Measurements from ENCODE around the gene GPR55. TPM values are rescaled to one million over a fixed set of nuclear protein-coding genes. Genes with fewer than 3 reads are reported as not detected.

Gene GPR55
- total RNA-seq, 1 experiment from 2014 or later: not detected

- intact Hi-C loops (cut with micrococcal nuclease; ENCODE audit: unreplicated experiment): no loop called here
- no peak overlapping the region for H3K4me3 Mint-ChIP-seq (ENCODE audit: low read depth, unreplicated experiment)
- no peak for TF ChIP-seq CTCF (IDR thresholded peaks at IDR 0.05; ENCODE audit: unreplicated experiment)
- H3K4me1 Mint-ChIP-seq (ENCODE audit: low read depth, unreplicated experiment): peaks cover 21% of the 10 kb centered on the region
- no peak overlapping the region for H3K27ac Mint-ChIP-seq (ENCODE audit: unreplicated experiment)
- no peaks in the 10 kb centered on the region for H3K9me3 Mint-ChIP-seq (ENCODE audit: low read depth, unreplicated experiment)
- no peak for DNase-seq
- peaks cover 24% of the 10 kb centered on the region for H3K36me3 Mint-ChIP-seq (ENCODE audit: insufficient read depth, unreplicated experiment)
- BruUV-seq (replicated peaks): no TSS peak
- CTCF ChIA-PET: no interaction called here
- H3K27me3 Mint-ChIP-seq (ENCODE audit: unreplicated experiment): peaks cover 54% of the 10 kb centered on the region
Measured at GRCh38 chr2:230862292-230862691, 62.8 kb downstream of the GPR55 start.

- H3K4me3 Mint-ChIP-seq (ENCODE audit: low read depth, unreplicated experiment): no peak overlapping the region
- CTCF ChIA-PET: no interaction called here
- no peaks in the 10 kb centered on the region for H3K9me3 Mint-ChIP-seq (ENCODE audit: low read depth, unreplicated experiment)
- H3K36me3 Mint-ChIP-seq (ENCODE audit: insufficient read depth, unreplicated experiment): peaks cover 24% of the 10 kb centered on the region
- TF ChIP-seq CTCF (IDR thresholded peaks at IDR 0.05; ENCODE audit: unreplicated experiment): no peak
- H3K27me3 Mint-ChIP-seq (ENCODE audit: unreplicated experiment): peaks cover 58% of the 10 kb centered on the region
- no peak overlapping the region for H3K27ac Mint-ChIP-seq (ENCODE audit: unreplicated experiment)
- intact Hi-C loops (cut with micrococcal nuclease; ENCODE audit: unreplicated experiment): no loop called here
- H3K4me1 Mint-ChIP-seq (ENCODE audit: low read depth, unreplicated experiment): peaks cover 21% of the 10 kb centered on the region
- DNase-seq: no peak
- BruUV-seq (replicated peaks): no TSS peak
Measured at GRCh38 chr2:230861552-230862255, 63.3 kb downstream of the GPR55 start.

Other genes with a start within 250 kb of the GPR55 start
- 84.9 and 88.7 TPM in 2 replicates for gene CAB39, start 212.4 kb downstream of the GPR55 start, total RNA-seq (2022)
- 55.0 and 57.1 TPM in 2 replicates for gene ITM2C, start 60.3 kb downstream of the GPR55 start, total RNA-seq (2022)
- not detected in 2 replicates for gene SPATA3, start 70.9 kb upstream of the GPR55 start, total RNA-seq (2022)
- gene C2orf72, start 112.3 kb upstream of the GPR55 start, total RNA-seq (2022): 0.66 and 0.83 TPM in 2 replicates
- gene PSMD1, start 131.6 kb upstream of the GPR55 start, total RNA-seq (2022): 113 and 135 TPM in 2 replicates
- gene HTR2B, start 199.8 kb upstream of the GPR55 start, total RNA-seq (2022): not detected in 2 replicates